NCI-H774 (cell line): Measurements from ENCODE around the gene BABAM2.

Source experiments
- DNase-seq: peaks from one replicate; lab custom pipeline; 2025; lab: John Stamatoyannopoulos, UW

The BABAM2 gene

DNA sequence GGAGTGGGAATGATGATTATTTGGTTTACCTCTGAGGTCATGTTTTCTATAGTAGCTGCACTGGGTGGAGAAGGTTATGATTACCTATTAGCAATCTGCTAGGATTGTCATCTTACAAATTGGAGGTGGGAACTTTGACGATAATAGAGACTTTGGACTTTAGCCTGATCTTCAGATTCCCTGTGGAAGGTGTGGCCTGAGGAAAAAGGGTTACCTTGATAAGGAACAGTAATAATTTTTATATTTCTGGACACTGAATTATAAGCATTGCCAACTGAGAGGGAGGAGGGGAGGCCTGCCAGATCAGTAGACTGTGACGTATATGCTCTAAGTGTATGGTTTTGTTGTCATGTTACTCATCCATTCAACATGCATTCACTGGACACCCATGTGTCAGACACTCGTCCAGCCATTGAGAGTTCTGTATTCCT, 318.7 kb downstream of the BABAM2 start:
- no peak for DNase-seq

DNA sequence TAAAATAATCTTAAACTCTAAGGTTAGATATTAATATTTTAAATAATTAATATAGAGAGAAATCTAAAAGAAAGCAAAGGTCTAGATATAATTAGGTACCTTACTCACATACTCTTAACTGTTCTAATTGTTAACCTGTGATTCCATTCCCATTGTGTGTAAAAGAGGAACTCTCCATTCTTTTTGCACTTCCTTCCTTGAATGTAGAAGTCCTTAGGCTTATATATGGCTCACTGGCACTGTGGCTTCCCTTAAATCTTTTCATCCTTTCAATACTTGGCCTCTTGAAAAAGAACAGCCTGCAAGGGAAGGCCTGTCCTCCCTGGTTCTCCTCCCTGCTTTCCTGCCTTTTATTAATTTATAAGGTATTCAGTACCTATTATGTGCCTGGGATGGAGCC, 319.3 kb downstream of the BABAM2 start:
- no peak for DNase-seq

DNA sequence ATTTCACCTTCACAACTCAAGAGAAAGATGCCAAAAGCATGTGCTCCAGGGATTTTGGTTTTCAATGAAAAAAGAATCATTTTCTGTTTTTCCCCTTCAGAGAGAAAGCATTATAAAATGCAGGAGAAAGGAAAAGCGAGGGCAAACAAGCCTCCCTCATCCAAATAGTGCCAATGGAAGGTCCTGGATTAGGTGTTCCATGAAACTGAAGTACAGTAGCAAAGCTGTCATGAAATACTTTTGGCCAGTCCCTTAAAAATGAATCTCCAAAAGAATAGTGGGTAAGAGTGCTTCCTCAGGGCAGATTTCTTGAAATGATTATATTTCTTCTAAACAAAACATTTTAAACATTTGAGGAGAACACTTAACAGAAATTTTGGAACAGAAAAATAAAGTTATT, 320.0 kb downstream of the BABAM2 start:
- no peak for DNase-seq

DNA sequence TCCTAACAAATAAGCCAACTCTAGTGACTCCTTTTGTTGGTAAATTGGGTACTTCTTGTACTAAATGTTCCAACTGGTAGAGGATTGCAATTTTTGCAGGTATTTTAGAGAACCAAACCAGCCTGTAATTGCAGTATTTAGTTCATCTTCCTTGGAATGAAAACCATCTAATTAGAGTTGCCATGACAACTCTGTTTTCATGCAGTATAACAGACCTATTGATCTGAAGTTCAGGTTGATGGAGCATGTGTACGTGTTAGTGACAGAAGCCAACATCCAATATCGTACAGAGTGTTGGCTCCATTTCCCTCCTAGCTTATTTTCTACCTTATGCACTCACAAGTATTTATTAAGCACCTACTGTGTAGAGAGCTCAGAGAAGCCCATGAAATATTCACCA, 325.8 kb downstream of the BABAM2 start:
- no peak for DNase-seq

DNA sequence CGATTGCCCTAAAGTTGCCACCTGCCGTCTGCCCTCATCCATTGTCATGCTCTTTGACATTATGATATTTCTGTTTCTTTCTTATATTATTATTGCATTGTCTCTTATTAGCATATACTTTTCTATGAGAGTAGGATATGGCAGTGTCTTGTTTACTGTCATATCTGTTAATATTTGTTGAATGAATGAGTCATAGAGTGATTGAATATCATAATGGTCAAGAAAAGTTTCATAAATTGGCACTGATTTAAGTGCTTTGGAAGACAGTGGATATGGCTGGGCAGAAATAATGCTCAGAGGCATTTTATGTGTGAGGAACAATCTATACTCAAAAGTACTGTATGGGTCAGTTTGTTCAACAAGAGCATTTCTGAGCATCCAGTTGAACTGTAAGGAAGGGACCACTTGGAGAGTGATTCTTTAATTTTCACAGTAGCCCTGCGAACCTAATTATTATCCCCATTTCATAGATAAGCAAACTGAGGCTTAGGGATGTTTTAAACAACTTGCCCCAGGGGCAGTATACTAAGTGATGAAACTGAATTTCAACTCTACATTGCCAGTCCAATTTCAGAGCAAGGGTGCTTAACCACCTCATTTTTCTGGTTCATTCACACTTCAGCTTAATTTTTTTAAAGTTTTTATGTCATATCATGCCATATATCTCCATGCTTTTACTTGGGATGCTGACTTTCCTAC, 326.7 kb downstream of the BABAM2 start:
- DNase-seq, result no peak

DNA sequence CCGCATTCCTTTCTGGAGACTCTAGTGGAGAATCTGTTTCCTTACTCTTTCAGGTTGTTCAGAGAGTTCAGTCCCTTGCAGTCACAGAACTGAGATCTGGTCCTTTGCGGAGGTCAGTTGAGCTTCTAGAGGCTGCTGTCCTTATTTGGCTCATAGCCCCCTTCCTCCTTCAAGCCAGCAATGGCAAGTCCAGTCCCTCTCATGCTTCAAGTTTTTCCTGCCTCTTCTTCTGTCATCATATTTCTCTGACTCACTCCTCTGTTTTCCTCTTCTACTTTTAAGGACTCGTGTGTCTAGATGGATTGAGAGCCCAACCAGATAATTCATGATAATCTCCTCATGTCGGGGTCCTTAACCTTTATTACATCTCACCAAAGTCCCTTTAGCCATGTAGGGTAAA, 328.6 kb downstream of the BABAM2 start:
- no peak for DNase-seq

DNA sequence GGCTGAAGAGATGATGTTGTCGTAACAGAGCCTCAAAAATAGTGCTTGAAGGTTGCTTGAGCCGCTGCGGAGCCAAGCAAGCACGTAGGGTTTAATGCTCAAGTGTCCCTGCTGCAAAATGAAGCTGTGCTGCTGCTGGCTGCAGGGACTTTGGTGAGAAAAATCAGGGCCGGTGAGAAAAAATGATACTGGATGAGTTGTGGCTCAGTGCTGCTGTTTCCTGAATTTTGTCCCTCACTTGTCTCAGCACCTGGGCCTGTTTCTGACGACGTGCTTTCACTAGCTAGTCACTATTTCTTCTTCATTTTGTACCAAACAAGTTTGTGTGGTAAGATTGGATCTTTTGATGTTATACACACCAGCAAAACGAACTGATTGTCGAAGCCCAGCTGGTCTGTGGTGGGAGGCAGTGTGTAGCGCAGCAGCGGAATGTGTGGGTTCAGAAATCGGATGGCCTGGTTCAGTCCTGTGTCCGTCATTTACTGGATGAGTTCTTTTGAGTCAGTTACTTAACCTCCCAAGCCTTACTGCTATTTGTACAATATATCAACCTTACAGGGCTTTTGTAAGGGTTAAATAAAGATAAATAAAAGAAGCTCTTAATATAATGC, 329.3 kb downstream of the BABAM2 start:
- DNase-seq, result no peak

DNA sequence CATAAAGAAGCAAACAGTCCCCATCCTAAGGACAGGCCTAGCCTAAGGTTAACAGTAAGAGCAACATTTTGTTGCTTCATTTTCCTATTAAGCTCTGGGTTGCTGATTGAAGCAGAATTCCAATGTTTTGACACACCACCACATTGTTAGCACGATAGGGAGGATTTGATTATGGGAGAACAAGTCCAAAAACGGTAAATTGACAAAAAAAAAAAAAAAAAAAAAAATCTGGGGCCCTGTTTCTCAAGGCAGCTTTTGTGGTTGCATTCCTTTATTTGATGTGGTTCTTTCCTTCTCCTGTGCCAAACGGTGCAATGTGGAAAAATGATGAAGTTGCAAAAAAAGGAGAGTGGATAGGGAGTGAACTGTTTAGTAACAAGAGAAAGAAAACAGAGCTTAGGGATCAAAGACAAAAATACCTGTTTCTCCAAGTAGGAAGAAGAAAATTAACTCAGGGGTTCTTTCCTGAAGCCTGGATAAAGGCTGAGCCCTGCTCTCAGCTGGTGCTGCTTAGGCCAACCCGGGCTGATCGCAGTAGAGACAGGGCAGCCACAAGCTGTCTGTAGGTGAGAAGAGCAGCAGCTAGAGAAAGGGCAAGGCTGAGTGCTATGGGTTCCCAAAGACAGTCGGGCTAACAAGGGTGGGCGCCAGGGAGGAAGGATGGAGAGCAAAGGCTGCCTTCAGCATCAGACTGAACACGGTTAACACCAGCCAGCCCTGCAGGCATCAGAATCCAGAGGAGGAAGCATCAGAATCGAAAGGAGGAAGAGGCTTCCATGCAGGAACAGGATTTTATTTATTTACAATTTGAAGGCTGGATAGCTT, 334.3 kb downstream of the BABAM2 start:
- DNase-seq, result no peak

DNA sequence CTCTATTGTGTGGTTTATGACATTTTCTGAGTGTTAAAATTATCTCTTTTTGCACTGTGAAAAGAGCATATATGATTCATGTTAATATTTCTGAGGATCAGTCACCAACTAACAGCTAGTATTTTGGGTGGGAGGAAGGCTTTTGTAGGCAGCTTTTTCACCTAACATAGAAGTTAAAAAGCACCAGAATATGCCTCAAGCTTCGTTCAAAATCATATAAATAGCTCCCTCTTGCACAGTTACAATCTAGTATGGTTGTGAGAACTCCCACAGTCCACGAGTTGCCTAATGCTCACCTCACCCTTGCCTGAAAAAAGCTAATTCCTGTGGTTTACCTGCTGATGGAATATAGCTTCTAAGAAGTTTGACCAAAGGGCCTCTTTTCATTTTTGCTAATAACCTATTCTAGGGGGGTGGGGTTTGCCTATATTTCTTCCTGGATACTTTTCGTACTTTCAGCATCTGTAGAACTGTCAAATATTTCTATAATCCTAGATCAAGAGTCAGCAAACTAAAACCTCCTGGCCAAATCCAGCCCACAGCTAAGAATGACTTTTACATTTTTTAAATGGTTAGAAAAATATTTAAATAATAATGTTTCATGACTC, 335.0 kb downstream of the BABAM2 start:
- DNase-seq, result no peak

DNA sequence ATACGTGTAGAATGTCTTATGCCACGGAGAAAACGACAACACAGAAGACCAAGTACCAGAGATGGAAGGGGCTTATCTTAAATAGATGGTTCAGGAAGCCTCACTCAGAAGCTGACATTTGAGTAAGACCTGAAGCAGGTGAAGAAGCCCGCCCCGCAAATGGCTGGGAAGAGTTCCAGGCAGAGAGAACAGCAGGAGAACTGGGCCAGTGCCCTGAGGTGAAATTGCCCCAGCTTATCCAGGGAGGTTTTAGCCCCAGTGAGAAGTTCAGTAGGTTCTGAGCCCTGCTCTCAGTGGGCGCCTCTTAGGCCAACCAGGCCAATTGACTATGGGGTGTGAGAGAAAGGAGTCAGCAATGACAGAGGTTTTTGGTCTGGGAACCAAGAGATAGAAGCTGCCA, 336.0 kb downstream of the BABAM2 start:
- DNase-seq, result no peak

DNA sequence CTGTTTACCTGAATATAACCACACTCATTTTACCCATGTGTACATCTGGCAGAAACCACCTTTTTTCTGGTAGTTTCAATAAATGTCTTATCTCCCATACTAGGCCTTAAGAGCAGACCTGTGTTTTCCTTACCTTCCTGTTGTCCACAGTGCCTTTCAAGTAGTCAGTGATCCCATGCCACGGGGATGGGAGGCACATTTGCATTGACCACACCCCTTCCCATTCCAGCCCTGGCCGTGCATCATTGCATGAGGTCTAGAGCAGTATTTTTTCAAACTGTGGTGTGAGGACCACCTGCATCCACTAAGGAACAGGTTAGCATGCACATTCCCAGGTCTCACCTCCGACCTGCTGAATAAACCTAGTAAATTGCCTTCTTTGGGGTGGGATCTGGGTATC, 337.0 kb downstream of the BABAM2 start:
- no peak for DNase-seq

DNA sequence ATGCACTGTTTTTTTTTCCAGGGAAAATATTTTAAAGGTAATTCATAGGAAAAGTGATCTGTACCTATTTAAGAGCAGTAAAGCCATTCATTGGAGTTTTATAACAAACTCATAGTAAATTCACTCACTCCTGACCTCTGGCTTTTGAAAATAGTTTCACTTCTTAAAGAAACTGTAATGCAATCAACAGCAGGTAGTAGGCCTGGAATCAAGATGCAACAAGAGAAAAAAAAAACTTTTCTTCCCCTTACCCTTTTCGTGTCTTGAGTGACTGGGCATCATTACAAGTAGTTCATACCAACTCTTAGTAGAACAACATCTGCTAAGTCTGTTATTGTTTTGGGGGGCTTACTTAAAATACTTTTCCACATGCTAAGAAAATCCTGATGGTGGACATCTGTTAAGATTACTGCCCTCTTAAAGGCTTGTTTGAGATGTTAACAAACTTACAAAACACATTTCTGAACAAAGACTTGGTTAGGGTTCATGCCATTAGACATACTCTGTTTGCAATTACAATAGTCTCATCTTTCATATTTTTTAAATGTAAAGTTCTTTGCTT, 338.0 kb downstream of the BABAM2 start:
- DNase-seq, result no peak

DNA sequence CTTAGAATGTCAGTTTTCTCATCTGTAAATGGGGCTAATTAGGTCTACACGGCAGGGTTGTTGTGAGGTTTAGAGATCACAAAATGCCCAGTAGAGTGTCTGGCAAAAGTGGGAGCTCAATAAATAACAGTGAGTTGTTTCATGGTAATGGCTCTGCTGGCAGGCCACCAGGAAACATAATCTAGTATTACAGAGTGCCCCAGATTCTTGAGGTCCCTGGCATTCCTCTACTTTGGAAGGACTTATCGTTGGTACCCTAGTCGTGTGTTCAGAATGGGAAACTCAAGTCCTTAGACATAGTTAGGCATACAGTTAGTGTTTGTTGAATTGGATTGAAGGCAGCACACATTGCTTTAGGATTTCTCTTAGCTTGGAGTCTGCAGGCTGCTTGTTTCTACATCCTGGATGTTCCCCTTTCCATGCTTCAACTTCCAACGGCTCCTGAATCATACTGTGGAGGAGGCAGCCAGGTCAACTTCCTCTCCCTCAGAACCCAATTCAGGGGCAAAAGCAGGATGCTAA, 340.6 kb downstream of the BABAM2 start:
- DNase-seq, result no peak

DNA sequence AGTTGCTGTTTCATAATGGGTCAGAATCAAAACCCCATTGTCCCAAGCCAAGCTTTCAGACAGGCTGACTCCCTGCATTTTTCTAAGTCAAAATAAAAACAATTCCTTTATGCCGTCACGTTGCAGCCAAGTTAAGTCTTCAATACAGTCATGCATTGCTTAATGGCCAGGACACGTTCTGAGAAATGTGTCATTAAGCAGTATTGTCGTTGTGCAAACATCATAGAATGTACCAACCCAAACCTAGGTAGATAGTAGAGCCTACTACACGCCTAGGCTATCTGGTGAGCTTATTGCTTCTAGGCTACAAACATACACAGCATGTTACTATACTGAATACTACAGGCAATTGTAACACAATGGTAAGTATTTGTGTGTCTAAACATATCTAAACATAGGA, 341.8 kb downstream of the BABAM2 start:
- peak; percentile 54 for DNase-seq

DNA sequence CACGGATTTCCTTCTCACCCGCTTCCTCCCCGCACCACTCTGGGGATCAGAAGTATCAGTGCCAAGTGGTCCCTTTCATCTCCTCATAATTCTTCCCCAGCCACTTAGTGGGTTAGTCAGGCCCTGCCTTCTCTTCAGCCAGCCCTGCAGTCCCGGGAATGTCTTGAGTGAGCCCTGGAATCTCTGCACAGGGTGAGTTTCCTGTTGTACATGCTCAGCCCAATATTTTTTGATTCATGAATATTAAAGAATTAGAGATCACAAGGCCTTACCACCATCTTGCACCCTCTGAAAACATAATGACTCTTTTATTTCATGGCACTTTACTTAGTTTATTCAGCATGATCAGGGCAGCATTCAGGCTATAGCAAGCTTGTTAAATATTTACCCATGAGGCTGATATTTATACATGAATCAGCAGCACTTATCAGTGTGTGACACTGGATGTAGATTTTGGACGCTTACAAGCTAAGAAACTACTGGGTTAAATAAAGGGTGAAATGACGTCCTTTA, 342.7 kb downstream of the BABAM2 start:
- peak; percentile 63 for DNase-seq

DNA sequence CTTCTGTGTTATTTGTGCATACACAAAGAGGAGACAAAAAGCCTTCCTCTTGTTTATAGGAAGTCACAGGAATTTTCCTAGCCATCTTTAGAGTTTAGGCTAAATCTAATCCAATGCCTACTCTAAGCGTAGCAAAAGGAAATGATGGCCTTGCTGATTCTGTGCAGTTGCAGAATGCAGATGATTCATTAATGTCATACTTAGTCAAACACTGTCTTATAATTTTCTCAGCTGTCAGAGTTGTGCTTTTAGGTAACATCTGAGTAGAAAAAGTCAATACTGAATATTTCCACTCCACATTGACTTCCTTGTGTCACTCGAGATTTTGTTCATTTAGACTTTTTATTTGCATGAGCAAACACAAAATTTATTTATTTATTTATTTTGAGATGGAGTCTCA, 344.3 kb downstream of the BABAM2 start:
- no peak for DNase-seq

DNA sequence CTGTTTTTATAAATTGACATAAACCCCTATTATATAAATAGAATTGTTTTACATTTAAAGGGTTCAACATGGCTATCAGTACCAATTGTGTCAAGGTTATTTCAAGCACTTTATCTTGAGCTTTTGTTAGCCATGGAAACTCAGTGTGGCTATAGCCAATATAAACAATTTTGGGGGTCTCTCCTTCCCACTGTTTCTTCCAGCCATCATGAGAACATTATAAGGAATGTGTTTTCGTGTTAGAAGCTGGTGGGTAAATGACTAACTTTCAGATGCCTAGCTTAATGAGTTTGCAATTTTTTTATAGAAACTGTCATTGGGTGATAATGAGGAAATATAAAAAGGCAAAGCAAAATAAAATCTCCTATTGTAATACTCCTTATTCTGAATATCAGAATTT, 348.7 kb downstream of the BABAM2 start:
- DNase-seq, result no peak

DNA sequence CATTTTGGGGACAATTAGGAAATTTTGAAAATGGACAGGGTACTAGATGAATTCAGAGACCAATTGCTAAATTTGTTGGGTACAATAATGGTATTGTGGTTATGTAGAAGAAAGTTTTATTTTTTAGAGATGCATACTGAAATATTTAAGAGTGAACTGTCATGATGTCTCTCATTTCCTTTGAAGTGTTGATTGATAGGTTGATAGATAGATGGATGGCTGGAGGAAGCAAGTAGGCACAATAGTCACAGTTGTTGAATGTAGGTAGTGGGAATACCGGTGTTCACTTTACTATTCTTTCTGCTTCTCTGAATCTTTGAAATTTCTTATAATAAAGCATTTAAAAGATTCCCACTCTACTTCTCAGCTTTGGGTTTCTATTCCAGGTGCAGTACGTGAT, 350.4 kb downstream of the BABAM2 start:
- DNase-seq, result no peak

DNA sequence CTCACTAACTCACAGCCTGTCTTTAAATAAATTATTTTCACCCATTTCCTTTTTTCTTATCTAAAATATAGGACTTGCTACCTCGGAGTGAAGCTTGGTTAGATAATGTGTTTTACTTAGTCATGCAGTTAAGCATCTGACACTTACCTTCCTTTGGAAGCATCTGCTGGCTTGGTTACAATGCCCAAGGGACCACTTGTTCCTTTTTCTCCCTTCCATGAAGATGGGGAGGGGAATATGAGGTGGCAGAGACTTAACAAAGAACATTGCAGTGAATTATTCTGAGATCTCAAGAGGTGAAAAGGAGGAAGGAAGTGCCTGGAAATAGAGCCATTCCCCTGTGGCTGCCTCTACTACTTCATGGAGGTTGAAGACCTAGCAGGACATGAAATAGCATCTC, 356.8 kb downstream of the BABAM2 start:
- DNase-seq, result no peak

DNA sequence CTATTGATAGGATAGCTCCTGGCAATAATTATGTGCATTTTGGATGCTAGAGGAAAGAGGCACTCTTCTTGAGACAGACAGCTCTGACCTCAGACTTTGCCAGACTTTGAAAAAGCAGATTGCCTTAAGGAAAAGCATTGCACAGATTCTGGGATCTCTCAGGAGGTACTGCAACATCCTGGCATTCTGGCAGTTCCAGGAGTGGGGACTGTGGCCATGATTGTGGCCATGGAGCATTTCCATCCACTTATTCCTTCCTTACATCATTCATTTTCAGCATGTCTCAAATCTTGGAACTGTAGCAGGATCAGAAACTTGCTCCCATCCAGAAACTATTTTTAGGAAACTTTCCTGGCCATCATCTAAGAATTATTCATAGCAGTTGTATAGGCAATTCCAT, 357.2 kb downstream of the BABAM2 start:
- DNase-seq, result no peak

DNA sequence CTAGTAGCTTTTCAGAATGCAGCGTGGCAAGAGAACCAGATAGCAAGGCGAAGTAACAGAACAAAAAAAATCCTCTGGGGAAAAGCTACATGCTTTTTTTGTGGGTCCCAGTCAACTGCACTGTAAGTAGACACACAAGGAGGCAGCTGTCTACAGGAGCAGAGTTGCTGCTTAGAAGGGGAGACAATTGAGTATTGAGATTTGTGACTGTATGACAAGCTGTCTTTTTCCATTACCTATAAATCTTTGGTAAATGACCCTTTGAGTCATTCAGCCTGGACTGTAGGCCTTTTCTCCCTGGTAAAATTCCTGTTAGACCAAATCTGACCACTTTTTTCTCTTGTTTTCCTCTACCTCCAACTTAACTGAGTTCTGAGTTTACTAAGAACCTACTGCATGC, 358.0 kb downstream of the BABAM2 start:
- DNase-seq, result no peak

DNA sequence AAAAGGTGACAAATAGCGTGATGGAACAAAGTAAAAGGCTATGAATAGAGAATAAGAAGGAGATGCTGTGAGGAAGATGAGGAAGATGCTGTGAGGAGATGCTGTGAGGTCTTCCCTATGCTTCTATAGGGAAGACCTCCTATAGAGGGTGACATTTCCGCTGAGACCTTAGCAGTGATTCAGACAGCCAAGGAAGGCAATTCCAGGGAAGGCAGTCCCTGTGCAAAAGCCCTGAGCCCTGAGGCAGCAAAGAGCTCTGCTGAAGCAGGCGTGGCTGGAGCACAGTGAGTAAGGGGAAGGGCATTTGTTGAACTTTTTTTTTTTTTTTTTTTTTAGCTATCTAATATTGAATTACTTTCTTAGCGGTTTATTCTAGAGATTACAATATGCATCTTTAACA, 359.5 kb downstream of the BABAM2 start:
- no peak for DNase-seq
